Fibroblast of skin of right quadriceps (primary cell): ENCODE data around the gene TERB1.

Source experiments
- DNase-seq: peaks from one replicate; pipeline ENCODE4 v3.0.0-alpha.2; 2013

Gene TERB1

DNA sequence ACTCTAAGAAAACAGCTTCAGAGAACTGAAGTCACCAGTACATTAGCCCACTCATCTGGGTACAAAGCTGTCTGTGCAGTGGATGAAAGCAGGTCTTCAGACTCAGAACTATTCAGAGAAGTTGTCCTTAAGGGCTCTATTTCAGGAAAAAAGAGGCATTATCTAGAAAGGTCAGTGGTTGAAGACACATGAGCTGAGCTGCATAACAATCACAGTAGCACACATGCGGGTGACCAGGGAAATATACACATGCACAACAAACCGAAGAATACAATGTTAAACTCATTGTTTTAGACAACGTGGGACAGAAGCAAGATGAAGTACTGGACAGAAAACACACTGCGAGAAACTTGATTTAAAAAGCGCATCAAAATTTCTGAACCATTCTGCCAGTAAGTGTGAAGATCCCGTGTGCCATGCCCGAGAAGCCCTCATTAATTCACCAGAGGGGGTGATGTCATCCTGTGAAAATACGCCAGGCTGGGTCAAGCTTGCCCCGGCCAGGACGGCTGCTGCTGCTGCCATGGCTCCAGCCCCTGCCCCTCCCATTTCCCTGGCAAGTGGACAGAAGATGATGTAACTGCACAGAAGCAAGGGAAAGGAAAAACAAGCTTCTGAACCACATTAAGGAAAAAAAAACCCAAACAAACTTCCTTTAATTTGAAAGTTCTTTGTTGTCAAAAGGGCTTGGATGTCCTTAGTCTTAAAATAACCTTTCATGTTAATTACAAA is 60.0 kb downstream of the TERB1 start:
- DNase-seq, result peak; percentile 78

DNA sequence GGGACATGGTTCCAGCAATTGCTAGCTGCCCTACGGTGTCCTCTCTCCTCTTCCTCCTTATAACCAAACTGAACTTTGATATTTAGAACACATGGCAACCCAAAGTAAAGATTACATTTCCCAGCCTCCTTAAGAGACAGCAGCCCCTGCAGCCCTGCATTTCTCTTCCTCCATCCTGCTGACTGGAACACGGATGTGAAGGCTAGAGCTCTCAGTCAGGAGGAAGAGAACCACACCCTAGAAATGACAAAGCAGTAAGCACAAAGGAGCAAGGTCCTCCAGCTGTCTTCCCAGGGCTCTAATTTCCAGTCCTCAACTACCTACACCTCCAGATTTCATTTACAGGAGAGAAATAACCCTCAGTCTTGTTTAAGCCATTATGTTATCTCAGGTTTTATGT is 60.9 kb downstream of the TERB1 start:
- no peak for DNase-seq

GRCh38 chr16:66740010-66740409 is 61.4 kb downstream of the TERB1 start:
- peak; percentile 17 for DNase-seq

DNA sequence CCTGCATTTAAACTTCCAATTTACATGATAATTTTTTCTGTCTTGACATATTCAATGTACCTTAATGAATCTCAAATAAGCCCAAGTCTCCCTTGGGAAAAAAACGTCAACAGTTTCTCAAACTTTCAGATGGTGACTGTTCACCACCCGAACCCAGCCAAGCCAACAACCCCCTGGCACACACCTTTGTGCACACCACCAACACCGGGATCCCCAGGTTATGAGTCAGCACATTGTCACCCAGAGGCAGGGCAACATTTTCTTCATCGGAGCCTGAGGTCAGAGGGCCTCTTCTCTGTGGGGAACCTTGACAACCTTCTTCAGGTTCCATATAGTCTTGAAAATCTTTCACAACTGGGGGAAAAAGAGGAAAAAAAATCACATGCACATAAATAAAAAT is 65.5 kb downstream of the TERB1 start:
- no peak for DNase-seq

GRCh38 chr16:66731101-66731500 is 70.3 kb downstream of the TERB1 start:
- DNase-seq, result no peak

DNA sequence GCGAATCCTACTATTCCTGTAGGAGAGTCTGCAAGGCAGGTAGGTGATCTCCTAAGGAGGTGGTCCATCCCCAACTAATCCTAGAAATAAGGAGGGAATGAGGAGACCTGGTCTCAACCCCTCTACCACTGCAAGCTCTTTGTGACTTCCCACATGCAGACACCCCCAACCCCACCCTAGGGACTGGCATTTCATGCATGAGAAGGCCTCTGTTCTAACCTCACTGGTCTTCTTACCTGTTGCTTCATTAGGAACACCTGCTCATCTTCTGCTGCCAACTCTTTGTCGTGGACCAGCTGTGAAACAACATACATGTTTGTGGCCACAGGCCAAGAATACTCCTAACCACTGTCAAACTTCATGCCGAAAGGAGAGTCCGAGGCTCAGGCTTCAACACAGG is 72.6 kb downstream of the TERB1 start:
- no peak for DNase-seq

- DNase-seq, result peak; percentile 64
Measured at GRCh38 chr16:66728117-66728787, 73.1 kb downstream of the TERB1 start.

GRCh38 chr16:66720766-66721165 is 80.6 kb downstream of the TERB1 start:
- DNase-seq, result peak; percentile 55

GRCh38 chr16:66719246-66719645 is 82.1 kb downstream of the TERB1 start:
- DNase-seq, result no peak

DNA sequence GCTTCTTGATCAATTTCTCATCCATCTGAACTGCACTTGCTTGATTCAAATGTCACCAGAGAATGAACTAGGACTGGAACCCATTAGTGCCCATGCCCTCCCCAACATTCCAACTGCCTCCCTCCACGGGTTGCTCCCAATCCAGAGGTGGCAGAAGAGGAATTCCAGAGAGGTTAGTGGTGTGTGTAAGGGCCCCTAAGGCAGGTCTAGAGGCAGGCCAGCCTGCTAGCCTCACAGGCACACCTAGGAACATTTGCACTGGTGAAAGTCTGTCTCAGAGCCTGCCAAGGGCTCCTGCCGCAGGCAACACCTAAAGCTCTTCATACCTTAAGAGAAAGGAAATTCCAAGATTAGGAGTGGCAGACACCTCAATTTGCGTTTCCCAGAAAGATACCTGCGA is 83.6 kb downstream of the TERB1 start:
- peak; percentile 25 for DNase-seq

DNA sequence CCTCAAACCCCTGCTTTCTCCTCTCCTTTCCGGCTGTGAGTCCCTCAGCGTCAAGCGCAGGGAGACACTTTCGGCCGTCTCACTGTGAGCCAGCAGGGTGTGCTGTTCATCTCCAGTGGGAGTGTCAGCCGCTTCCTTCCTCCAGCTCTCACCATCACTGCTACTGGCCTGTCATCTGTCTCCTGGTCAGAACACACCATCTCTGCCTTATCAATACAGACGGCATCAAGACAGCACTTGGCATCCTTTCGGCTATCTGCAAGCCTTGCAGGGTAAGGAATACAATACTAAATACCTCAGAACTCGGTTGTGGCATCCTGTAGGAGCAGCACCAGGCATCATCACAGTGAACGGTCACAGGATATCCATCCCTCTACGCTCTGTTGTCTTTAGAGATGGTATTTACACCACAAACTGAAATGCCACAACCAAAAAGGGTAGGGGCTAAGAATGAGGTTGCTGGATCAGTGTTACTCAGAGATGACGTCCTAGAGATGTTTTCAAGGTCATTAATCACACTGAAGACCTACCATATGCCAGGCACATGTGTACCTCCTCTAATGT is 84.2 kb downstream of the TERB1 start:
- DNase-seq, result peak; percentile 77

DNA sequence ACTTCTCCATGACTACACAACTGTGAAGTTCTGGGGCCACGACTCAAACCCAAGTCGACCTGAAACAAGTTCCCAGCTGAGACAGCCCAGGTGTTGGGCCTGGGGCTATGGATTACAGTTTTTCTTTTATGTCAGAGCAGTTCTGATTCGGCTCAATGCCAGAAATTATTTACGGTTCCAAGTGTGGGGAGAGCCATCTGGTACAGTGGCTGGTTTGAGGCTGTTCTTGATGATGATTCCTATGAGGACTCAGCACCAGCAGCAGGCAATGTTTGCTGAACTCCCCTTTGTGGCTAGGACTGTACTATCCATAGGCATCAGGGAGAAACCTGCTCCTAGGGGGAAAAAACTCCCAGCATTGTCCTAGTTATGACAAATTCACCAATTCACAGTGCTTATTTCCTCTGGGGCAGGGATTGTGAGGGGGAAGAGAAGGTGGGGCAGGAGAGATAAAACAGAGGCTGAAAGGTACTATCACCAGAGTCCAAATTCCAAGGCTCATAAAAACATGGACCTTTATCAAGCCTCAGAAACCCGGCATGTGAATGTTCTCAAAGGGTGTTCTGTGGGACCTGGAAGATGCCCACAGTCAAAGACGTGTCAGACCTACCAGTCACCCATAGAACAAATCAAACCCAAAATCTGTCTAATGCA is 86.6 kb downstream of the TERB1 start:
- no peak for DNase-seq

DNA sequence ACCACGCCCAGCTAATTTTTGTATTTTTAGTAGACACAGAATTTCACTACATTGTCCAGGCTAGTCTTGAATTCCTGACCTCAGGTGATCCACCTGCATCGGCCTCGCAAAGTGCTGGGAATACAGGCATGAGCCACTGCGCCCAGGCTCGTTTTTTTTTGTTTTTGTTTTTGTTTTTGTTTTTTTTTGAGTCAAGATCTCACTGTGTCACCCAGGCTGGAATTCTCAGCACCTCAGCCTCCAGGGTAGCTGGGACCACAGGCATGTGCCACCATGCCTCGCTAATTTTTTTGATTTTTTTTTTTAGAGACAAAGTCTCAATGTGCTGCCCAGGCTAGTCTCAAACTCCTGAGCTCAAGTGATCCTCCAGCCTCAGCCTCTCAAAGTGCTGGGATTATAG is 87.3 kb downstream of the TERB1 start:
- DNase-seq, result no peak

- DNase-seq, result no peak
Measured at GRCh38 chr16:66713076-66713475, 88.3 kb downstream of the TERB1 start.

- no peak for DNase-seq
Measured at GRCh38 chr16:66712512-66712911, 88.9 kb downstream of the TERB1 start.

DNA sequence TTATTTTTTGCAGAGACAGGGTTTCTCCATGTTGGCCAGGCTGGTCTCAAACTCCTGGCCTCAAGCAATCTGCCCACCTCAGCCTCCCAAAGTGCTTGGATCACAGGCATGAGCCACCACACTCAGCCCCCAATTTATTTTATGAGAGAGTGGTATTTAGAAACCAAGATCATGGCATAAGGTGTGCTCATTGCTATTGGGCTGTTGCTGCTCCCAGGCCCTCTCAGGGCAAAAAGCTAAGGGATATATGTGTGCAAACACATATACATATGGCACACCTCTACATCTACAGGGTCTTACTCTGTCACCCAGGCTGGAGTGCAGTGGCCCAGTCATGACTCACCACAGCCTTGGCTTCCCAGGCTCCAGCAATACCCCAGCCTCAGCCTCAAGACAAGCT is 89.8 kb downstream of the TERB1 start:
- no peak for DNase-seq

- no peak for DNase-seq
Measured at GRCh38 chr16:66706506-66706880, 94.9 kb downstream of the TERB1 start.

DNA sequence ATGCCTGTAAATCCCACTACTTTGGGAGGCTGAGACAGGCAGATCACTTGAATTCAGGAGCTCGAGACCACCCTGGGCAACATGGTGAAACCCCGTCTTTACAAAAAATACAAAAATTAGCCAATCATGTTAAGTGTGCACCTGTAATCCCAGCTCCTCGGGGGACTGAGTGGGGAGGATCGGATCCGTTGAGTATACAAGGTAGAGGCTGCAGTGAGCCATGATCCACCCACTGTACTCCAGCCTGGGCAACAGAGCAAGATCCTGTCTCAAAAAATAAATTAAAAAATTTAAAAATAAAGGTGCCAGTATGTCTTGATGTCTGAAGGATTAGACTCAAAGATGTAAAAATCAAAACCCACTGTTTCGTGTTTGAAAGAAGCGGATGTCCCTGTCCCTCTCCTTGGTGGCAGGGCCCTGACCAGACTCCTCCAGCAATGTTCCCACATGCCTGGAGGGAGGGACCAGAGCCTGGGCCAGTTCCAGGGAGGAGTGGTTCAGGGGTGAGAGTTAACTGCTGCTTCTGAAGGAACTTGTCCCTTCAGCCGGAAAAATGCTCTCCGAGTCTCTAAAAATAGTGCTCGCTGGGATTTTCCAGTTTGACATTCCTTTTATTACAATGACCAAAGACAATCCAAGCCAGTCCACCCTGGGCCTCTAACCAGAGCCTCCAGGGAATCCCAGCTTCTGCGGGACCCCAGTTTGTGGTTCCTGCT is 95.4 kb downstream of the TERB1 start:
- no peak for DNase-seq
